Measurements from ENCODE around the gene SPTLC3.

The SPTLC3 gene

DNA sequence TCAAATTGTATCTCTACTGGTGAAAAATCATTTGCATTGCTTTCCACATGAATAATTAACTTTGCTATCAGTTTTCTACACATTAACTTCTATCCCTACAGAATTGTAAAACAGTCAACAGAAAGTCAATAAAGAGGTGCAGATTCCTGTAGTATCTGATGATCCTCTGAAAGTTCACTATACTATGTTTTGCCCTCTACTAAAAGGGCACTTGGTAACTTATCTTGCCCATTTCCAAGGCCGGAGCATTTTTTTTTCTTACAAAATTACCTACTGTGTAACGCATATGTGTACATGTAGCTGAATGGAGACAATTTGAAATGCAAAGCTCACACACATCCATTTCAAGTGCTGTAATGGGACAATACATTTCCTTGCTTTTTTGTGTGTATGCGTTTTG lies 9.6 kb upstream of the SPTLC3 start:
- WGBS, result no CpG with 5 or more reads among the region's 3 CpGs
- no peak overlapping the region for H4K91ac ChIP-seq (ENCODE audit: low read length)
- H3K9ac ChIP-seq (ENCODE audit: low read length), result no peak overlapping the region
- H2BK5ac ChIP-seq (ENCODE audit: low read depth, low read length, poor library complexity, severe bottlenecking), result no peak overlapping the region
- H3K18ac ChIP-seq (ENCODE audit: low read depth in 1 of 2, low read length in 2 of 2), result no peak overlapping the region
- H3K4me1 ChIP-seq (ENCODE audit: control insufficient read depth, insufficient read depth, low read depth, low read length), result peaks cover 2% of the 10 kb centered on the region
- no peak overlapping the region for H3K4me2 ChIP-seq (ENCODE audit: low read length, poor library complexity, severe bottlenecking)
- no peaks in the 10 kb centered on the region for H3K27me3 ChIP-seq (ENCODE audit: control insufficient read depth in 1 of 2, insufficient read depth in 1 of 2, low read length in 2 of 2)
- H3K23ac ChIP-seq (ENCODE audit: low read length in 2 of 2), result no peak overlapping the region
- no peaks in the 10 kb centered on the region for H3K79me1 ChIP-seq (replicated peaks; ENCODE audit: low read length, poor library complexity, severe bottlenecking)
- no peak overlapping the region for H2AFZ ChIP-seq (ENCODE audit: low read depth, low read length)
- no peak overlapping the region for H2BK120ac ChIP-seq (ENCODE audit: low read depth, low read length)
- no peak overlapping the region for H4K8ac ChIP-seq (ENCODE audit: low read length)
- no peaks in the 10 kb centered on the region for H3K9me3 ChIP-seq (ENCODE audit: control insufficient read depth, low read length)
- no peaks in the 10 kb centered on the region for H3K36me3 ChIP-seq (ENCODE audit: control insufficient read depth in 1 of 2, insufficient read depth in 2 of 2, low read depth in 1 of 2, low read length in 2 of 2)
- no peak overlapping the region for H3K4me3 ChIP-seq (ENCODE audit: insufficient read depth in 1 of 2, low read depth in 1 of 2, low read length in 2 of 2)
- H2BK15ac ChIP-seq (ENCODE audit: low read depth, poor library complexity, severe bottlenecking), result no peak overlapping the region
- H2BK12ac ChIP-seq (ENCODE audit: low read length in 2 of 2), result no peak overlapping the region
- DNase-seq, result no peak
- no peak overlapping the region for H3K4ac ChIP-seq (ENCODE audit: low read depth in 1 of 2, low read length in 2 of 2)
- H3K14ac ChIP-seq (ENCODE audit: low read length in 2 of 2), result no peak overlapping the region
- H2AK5ac ChIP-seq (ENCODE audit: low read length, severe bottlenecking), result no peak overlapping the region
- no peak overlapping the region for H3K27ac ChIP-seq (ENCODE audit: low read length, poor library complexity, severe bottlenecking)

DNA sequence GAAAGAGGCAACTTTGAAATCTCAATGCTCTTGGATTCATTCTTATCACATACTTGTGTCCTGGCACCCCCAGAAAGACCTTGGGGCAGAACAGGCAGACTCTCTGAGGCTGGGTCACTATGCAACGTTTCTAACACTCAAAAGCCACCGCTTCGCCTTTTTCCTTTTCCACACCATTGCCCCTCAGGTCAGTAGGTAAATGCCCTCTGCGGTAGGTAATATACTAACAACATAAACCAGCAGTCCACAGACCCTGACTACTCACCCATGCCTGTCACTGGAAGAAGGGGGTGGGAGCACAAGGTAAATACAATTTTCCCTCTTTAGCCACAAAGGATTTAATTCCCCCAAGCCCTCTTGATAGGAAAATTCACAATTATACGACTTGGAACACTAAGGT lies 6.5 kb upstream of the SPTLC3 start:
- no peaks in the 10 kb centered on the region for H3K27me3 ChIP-seq (ENCODE audit: control insufficient read depth in 1 of 2, insufficient read depth in 1 of 2, low read length in 2 of 2)
- no peak overlapping the region for H3K23ac ChIP-seq (ENCODE audit: low read length in 2 of 2)
- 81% methylated on average over 5 of the region's 5 CpGs for WGBS
- H3K4me3 ChIP-seq (ENCODE audit: insufficient read depth in 1 of 2, low read depth in 1 of 2, low read length in 2 of 2), result no peak overlapping the region
- no peak overlapping the region for H2BK5ac ChIP-seq (ENCODE audit: low read depth, low read length, poor library complexity, severe bottlenecking)
- H3K36me3 ChIP-seq (ENCODE audit: control insufficient read depth in 1 of 2, insufficient read depth in 2 of 2, low read depth in 1 of 2, low read length in 2 of 2), result no peaks in the 10 kb centered on the region
- H4K91ac ChIP-seq (ENCODE audit: low read length), result no peak overlapping the region
- H3K4me1 ChIP-seq (ENCODE audit: control insufficient read depth, insufficient read depth, low read depth, low read length), result peaks cover 2% of the 10 kb centered on the region
- H2AK5ac ChIP-seq (ENCODE audit: low read length, severe bottlenecking), result no peak overlapping the region
- no peaks in the 10 kb centered on the region for H3K9me3 ChIP-seq (ENCODE audit: control insufficient read depth, low read length)
- H3K4ac ChIP-seq (ENCODE audit: low read depth in 1 of 2, low read length in 2 of 2), result no peak overlapping the region
- no peak overlapping the region for H3K14ac ChIP-seq (ENCODE audit: low read length in 2 of 2)
- no peak overlapping the region for H3K18ac ChIP-seq (ENCODE audit: low read depth in 1 of 2, low read length in 2 of 2)
- H3K9ac ChIP-seq (ENCODE audit: low read length), result no peak overlapping the region
- H2BK120ac ChIP-seq (ENCODE audit: low read depth, low read length), result no peak overlapping the region
- DNase-seq, result no peak
- H3K4me2 ChIP-seq (ENCODE audit: low read length, poor library complexity, severe bottlenecking), result no peak overlapping the region
- no peak overlapping the region for H4K8ac ChIP-seq (ENCODE audit: low read length)
- no peak overlapping the region for H2AFZ ChIP-seq (ENCODE audit: low read depth, low read length)
- H3K27ac ChIP-seq (ENCODE audit: low read length, poor library complexity, severe bottlenecking), result no peak overlapping the region
- no peak overlapping the region for H2BK15ac ChIP-seq (ENCODE audit: low read depth, poor library complexity, severe bottlenecking)
- H3K79me1 ChIP-seq (replicated peaks; ENCODE audit: low read length, poor library complexity, severe bottlenecking), result no peaks in the 10 kb centered on the region
- no peak overlapping the region for H2BK12ac ChIP-seq (ENCODE audit: low read length in 2 of 2)

DNA sequence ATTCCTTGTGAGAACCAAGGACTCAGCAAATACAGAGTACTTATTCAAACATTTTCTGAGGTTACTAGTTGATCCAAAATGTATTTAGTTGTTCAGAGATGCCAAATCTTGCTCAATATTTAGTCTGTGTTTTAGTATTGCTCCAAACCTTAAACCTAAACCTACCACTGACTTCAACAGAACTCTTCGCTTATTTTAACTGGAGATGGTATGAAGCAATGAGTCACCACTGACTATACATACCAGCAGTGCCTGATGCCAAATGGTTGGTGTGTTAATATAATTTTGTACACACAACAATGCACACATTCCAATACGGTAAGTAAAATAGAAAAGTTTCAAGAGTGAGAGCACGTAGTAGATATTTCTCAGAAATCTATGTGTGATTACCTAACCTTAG lies 1.9 kb upstream of the SPTLC3 start:
- no peak overlapping the region for H3K18ac ChIP-seq (ENCODE audit: low read depth in 1 of 2, low read length in 2 of 2)
- no peak overlapping the region for H3K4ac ChIP-seq (ENCODE audit: low read depth in 1 of 2, low read length in 2 of 2)
- no peaks in the 10 kb centered on the region for H3K27me3 ChIP-seq (ENCODE audit: control insufficient read depth in 1 of 2, insufficient read depth in 1 of 2, low read length in 2 of 2)
- H3K79me1 ChIP-seq (replicated peaks; ENCODE audit: low read length, poor library complexity, severe bottlenecking), result peaks cover 5% of the 10 kb centered on the region
- 71% methylated on average over 1 of the region's 3 CpGs for WGBS
- no peak overlapping the region for H2BK5ac ChIP-seq (ENCODE audit: low read depth, low read length, poor library complexity, severe bottlenecking)
- H3K4me3 ChIP-seq (ENCODE audit: insufficient read depth in 1 of 2, low read depth in 1 of 2, low read length in 2 of 2), result no peak overlapping the region
- H2AK5ac ChIP-seq (ENCODE audit: low read length, severe bottlenecking), result no peak overlapping the region
- H3K9ac ChIP-seq (ENCODE audit: low read length), result no peak overlapping the region
- H2AFZ ChIP-seq (ENCODE audit: low read depth, low read length), result no peak overlapping the region
- H4K8ac ChIP-seq (ENCODE audit: low read length), result no peak overlapping the region
- no peak overlapping the region for H3K23ac ChIP-seq (ENCODE audit: low read length in 2 of 2)
- no peaks in the 10 kb centered on the region for H3K36me3 ChIP-seq (ENCODE audit: control insufficient read depth in 1 of 2, insufficient read depth in 2 of 2, low read depth in 1 of 2, low read length in 2 of 2)
- no peaks in the 10 kb centered on the region for H3K9me3 ChIP-seq (ENCODE audit: control insufficient read depth, low read length)
- no peak overlapping the region for H4K91ac ChIP-seq (ENCODE audit: low read length)
- H3K4me2 ChIP-seq (ENCODE audit: low read length, poor library complexity, severe bottlenecking), result no peak overlapping the region
- DNase-seq, result peak; percentile 57
- H2BK120ac ChIP-seq (ENCODE audit: low read depth, low read length), result no peak overlapping the region
- H3K14ac ChIP-seq (ENCODE audit: low read length in 2 of 2), result no peak overlapping the region
- H3K4me1 ChIP-seq (ENCODE audit: control insufficient read depth, insufficient read depth, low read depth, low read length), result peaks cover 9% of the 10 kb centered on the region
- no peak overlapping the region for H3K27ac ChIP-seq (ENCODE audit: low read length, poor library complexity, severe bottlenecking)
- H2BK12ac ChIP-seq (ENCODE audit: low read length in 2 of 2), result no peak overlapping the region
- no peak overlapping the region for H2BK15ac ChIP-seq (ENCODE audit: low read depth, poor library complexity, severe bottlenecking)

DNA sequence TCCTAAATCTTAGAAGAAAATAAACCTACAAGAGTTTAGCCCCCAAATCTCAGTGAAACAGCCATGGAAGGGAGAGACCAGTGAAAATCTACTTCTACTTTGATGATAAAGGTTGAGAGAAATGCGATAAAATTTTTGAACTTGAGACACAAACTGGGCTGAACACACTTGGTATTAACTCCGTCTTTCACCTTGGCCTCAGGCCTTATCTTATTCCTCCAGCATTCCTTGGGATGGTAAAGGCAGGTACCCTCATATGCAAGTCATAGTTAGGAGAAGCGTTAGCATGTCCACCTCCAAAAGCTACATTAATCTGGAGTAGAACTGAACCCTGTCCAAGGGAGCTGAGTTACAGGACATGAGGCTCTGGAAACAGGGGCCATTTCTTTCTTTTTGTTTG lies 1.2 kb upstream of the SPTLC3 start:
- whole genome bisulfite sequencing, result 86% methylated on average over 3 of the region's 3 CpGs
- H2BK5ac ChIP-seq (ENCODE audit: low read depth, low read length, poor library complexity, severe bottlenecking), result no peak overlapping the region

More for the DNA sequence above, 1.2 kb upstream of the SPTLC3 start:
- Histone ChIP-seq H4K8ac (ENCODE audit: low read length) (no peak overlapping the region), H3K4ac (ENCODE audit: low read depth in 1 of 2, low read length in 2 of 2) (no peak overlapping the region), H3K18ac (ENCODE audit: low read depth in 1 of 2, low read length in 2 of 2) (no peak overlapping the region), H3K27ac (ENCODE audit: low read length, poor library complexity, severe bottlenecking) (no peak overlapping the region), H2BK15ac (ENCODE audit: low read depth, poor library complexity, severe bottlenecking) (no peak overlapping the region), H3K4me3 (ENCODE audit: insufficient read depth in 1 of 2, low read depth in 1 of 2, low read length in 2 of 2) (no peak overlapping the region), H3K36me3 (ENCODE audit: control insufficient read depth in 1 of 2, insufficient read depth in 2 of 2, low read depth in 1 of 2, low read length in 2 of 2) (no peaks in the 10 kb centered on the region), H4K91ac (ENCODE audit: low read length) (no peak overlapping the region), H2AK5ac (ENCODE audit: low read length, severe bottlenecking) (peak overlapping the region; percentile 64), H2BK120ac (ENCODE audit: low read depth, low read length) (no peak overlapping the region), H2BK12ac (ENCODE audit: low read length in 2 of 2) (no peak overlapping the region), H3K79me1 (replicated peaks; ENCODE audit: low read length, poor library complexity, severe bottlenecking) (peaks cover 5% of the 10 kb centered on the region), H3K27me3 (ENCODE audit: control insufficient read depth in 1 of 2, insufficient read depth in 1 of 2, low read length in 2 of 2) (no peaks in the 10 kb centered on the region), H3K4me1 (ENCODE audit: control insufficient read depth, insufficient read depth, low read depth, low read length) (peaks cover 7% of the 10 kb centered on the region), H3K4me2 (ENCODE audit: low read length, poor library complexity, severe bottlenecking) (no peak overlapping the region), H2AFZ (ENCODE audit: low read depth, low read length) (no peak overlapping the region), H3K23ac (ENCODE audit: low read length in 2 of 2) (no peak overlapping the region), H3K14ac (ENCODE audit: low read length in 2 of 2) (no peak overlapping the region), H3K9me3 (ENCODE audit: control insufficient read depth, low read length) (no peaks in the 10 kb centered on the region), H3K9ac (ENCODE audit: low read length) (no peak overlapping the region)
- no peak for DNase-seq
